ENCODE data around the gene CPED1. TPM values are rescaled to one million over a fixed set of nuclear protein-coding genes. Genes with fewer than 3 reads are reported as not detected.

Gene CPED1
- total RNA-seq, 1 experiment from 2014 or later = 0.44 TPM

DNA sequence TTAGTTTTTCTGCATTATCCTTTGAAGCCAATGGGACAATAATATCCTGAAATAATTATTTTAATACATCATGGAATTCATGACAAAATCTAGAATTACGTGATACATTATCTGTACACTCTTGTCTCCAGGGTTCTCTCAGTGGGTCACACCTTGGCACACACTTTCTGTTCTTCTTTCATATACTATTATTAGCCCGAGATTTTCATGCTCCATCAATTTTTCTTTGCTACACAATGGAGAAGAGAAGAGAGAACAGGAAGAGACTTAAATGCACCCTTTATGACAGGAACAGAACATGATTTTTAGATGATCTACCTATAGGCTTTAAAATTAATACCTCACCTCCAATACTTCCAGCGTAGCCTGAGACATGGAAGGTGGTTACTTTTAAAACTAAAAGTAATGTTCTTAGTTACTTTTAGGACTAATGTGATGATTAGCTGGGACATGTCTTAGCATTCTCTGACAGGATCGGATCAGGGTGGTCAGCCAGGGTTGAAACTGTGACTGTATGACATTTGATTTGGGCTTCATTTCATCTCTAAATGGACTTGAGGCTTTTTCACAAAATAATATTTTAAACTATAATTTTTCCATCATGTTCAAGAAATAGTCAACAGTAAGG is 192.0 kb downstream of the CPED1 start:
- ChIA-PET POLR2A (no interaction called here), CTCF (no interaction called here)
- Mint-ChIP-seq H3K4me1 (no peaks in the 10 kb centered on the region), H3K27me3 (ENCODE audit: low read depth) (no peaks in the 10 kb centered on the region), H3K4me3 (no peak overlapping the region), H3K36me3 (no peaks in the 10 kb centered on the region), H3K9me3 (no peaks in the 10 kb centered on the region), H3K27ac (no peak overlapping the region)
- TF ChIP-seq ZNF219 (CRISPR knock-in tag; IDR thresholded peaks at IDR 0.05; ENCODE audit: borderline replicate concordance) = no peak
- TF ChIP-seq MYBL2 (CRISPR knock-in tag; IDR thresholded peaks at IDR 0.05) = no peak
- TF ChIP-seq TEAD1 (CRISPR knock-in tag; IDR thresholded peaks at IDR 0.05) = no peak
- TF ChIP-seq, protein P1, sequence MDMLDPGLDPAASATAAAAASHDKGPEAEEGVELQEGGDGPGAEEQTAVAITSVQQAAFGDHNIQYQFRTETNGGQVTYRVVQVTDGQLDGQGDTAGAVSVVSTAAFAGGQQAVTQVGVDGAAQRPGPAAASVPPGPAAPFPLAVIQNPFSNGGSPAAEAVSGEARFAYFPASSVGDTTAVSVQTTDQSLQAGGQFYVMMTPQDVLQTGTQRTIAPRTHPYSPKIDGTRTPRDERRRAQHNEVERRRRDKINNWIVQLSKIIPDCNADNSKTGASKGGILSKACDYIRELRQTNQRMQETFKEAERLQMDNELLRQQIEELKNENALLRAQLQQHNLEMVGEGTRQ (CRISPR knock-in tag; IDR thresholded peaks at IDR 0.05) = no peak
- TF ChIP-seq TCF7 (CRISPR knock-in tag; IDR thresholded peaks at IDR 0.05; ENCODE audit: low read depth) = no peak
- TF ChIP-seq FOXK1 (CRISPR knock-in tag; IDR thresholded peaks at IDR 0.05) = no peak
- no peak for TF ChIP-seq GABPB1 (CRISPR knock-in tag; IDR thresholded peaks at IDR 0.05)
- no peak for TF ChIP-seq ESRRA (CRISPR knock-in tag; IDR thresholded peaks at IDR 0.05; ENCODE audit: borderline replicate concordance)
- no peak for TF ChIP-seq JAZF1 (CRISPR knock-in tag; IDR thresholded peaks at IDR 0.05)
- TF ChIP-seq, protein P2, sequence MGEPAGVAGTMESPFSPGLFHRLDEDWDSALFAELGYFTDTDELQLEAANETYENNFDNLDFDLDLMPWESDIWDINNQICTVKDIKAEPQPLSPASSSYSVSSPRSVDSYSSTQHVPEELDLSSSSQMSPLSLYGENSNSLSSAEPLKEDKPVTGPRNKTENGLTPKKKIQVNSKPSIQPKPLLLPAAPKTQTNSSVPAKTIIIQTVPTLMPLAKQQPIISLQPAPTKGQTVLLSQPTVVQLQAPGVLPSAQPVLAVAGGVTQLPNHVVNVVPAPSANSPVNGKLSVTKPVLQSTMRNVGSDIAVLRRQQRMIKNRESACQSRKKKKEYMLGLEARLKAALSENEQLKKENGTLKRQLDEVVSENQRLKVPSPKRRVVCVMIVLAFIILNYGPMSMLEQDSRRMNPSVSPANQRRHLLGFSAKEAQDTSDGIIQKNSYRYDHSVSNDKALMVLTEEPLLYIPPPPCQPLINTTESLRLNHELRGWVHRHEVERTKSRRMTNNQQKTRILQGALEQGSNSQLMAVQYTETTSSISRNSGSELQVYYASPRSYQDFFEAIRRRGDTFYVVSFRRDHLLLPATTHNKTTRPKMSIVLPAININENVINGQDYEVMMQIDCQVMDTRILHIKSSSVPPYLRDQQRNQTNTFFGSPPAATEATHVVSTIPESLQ (CRISPR knock-in tag; IDR thresholded peaks at IDR 0.05) = no peak
- TF ChIP-seq SMAD4 (CRISPR knock-in tag; IDR thresholded peaks at IDR 0.05) = no peak
- no peak for TF ChIP-seq TP53 (CRISPR knock-in tag; IDR thresholded peaks at IDR 0.05)
- TF ChIP-seq FOXJ3 (CRISPR knock-in tag; IDR thresholded peaks at IDR 0.05; ENCODE audit: borderline replicate concordance) = no peak
- TF ChIP-seq, protein P3, sequence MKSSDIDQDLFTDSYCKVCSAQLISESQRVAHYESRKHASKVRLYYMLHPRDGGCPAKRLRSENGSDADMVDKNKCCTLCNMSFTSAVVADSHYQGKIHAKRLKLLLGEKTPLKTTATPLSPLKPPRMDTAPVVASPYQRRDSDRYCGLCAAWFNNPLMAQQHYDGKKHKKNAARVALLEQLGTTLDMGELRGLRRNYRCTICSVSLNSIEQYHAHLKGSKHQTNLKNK (CRISPR knock-in tag; IDR thresholded peaks at IDR 0.05) = no peak
- TF ChIP-seq, protein P4, sequence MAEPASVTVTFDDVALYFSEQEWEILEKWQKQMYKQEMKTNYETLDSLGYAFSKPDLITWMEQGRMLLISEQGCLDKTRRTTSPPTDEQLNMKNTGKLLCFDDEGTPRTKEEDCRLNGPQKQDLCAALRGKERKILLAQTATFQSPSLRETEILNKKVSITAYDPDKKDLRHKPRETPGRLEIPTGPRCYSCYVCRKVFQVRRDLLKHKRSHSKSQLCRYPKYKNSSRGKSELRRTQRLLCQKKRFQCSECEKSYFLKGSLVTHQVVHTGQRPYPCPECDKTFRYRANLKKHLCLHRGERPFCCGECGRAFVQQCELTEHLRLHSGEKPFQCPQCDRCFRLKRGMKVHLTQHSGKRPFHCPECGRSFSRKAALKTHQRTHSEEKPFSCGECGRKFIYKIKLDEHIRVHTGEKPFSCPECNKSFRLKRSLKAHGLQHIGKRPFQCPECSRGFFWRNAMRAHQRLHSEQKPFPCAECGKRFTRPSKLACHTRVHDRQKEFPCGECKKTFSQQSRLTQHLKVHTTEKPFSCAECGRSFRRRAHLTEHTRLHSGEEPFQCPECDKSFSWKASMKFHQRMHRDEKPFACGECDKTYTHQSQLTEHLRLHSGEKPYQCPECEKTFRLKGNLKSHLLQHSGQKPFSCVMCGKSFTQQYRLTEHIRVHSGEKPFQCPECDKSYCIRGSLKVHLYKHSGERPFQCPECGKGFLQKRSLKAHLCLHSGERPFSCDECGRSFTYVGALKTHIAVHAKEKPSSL (CRISPR knock-in tag; conservative IDR thresholded peaks at IDR 0.05) = no peak
- TF ChIP-seq SMAD3 (CRISPR knock-in tag; IDR thresholded peaks at IDR 0.05; ENCODE audit: borderline replicate concordance) = no peak
- ATAC-seq (no peak), DNase-seq (ENCODE audit: low spot score) (no peak)

DNA sequence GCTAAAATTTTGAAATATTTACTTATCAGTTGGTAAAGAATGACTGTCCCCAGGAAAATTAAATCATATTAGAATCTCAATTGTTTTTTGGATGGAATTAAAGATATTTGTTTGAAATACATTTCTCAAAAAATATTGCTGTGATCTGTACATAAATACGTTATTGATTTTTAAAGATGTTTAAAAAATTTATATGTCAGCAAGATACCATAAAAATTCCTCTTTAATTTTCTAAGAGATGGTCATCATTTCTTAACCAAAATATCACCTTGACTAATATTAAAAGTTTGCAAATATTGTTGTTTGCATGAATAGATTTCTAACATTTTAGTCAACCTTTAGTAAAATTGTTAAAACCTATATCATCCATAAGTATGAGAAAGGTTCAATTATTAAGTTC is 192.8 kb downstream of the CPED1 start:
- Mint-ChIP-seq H3K36me3 (no peaks in the 10 kb centered on the region), H3K9me3 (no peaks in the 10 kb centered on the region), H3K4me1 (no peaks in the 10 kb centered on the region), H3K27me3 (ENCODE audit: low read depth) (no peaks in the 10 kb centered on the region), H3K27ac (no peak overlapping the region), H3K4me3 (no peak overlapping the region)
- ChIA-PET CTCF (no interaction called here), POLR2A (no interaction called here)
- ATAC-seq (no peak), DNase-seq (ENCODE audit: low spot score) (no peak)
- no peak for TF ChIP-seq NFYB (CRISPR knock-in tag; conservative IDR thresholded peaks at IDR 0.05; ENCODE audit: low read depth)

- Mint-ChIP-seq H3K36me3 (no peaks in the 10 kb centered on the region), H3K27me3 (ENCODE audit: low read depth) (no peaks in the 10 kb centered on the region), H3K4me3 (no peak overlapping the region), H3K9me3 (no peaks in the 10 kb centered on the region), H3K4me1 (no peaks in the 10 kb centered on the region), H3K27ac (no peak overlapping the region)
- DNase-seq (ENCODE audit: low spot score) (no peak), ATAC-seq (no peak)
- ChIA-PET CTCF (interaction anchor here (0.7 kb wide), 1 partner anchor 158 kb away, joined by 3 read pairs; no protein-coding TSS in a partner anchor), POLR2A (no interaction called here)
- TF ChIP-seq, protein P1 (CRISPR knock-in tag; IDR thresholded peaks at IDR 0.05) = no peak
- TF ChIP-seq, protein P5, sequence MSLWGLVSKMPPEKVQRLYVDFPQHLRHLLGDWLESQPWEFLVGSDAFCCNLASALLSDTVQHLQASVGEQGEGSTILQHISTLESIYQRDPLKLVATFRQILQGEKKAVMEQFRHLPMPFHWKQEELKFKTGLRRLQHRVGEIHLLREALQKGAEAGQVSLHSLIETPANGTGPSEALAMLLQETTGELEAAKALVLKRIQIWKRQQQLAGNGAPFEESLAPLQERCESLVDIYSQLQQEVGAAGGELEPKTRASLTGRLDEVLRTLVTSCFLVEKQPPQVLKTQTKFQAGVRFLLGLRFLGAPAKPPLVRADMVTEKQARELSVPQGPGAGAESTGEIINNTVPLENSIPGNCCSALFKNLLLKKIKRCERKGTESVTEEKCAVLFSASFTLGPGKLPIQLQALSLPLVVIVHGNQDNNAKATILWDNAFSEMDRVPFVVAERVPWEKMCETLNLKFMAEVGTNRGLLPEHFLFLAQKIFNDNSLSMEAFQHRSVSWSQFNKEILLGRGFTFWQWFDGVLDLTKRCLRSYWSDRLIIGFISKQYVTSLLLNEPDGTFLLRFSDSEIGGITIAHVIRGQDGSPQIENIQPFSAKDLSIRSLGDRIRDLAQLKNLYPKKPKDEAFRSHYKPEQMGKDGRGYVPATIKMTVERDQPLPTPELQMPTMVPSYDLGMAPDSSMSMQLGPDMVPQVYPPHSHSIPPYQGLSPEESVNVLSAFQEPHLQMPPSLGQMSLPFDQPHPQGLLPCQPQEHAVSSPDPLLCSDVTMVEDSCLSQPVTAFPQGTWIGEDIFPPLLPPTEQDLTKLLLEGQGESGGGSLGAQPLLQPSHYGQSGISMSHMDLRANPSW (CRISPR knock-in tag; conservative IDR thresholded peaks at IDR 0.05; ENCODE audit: low read depth) = no peak
- TF ChIP-seq, protein P6, sequence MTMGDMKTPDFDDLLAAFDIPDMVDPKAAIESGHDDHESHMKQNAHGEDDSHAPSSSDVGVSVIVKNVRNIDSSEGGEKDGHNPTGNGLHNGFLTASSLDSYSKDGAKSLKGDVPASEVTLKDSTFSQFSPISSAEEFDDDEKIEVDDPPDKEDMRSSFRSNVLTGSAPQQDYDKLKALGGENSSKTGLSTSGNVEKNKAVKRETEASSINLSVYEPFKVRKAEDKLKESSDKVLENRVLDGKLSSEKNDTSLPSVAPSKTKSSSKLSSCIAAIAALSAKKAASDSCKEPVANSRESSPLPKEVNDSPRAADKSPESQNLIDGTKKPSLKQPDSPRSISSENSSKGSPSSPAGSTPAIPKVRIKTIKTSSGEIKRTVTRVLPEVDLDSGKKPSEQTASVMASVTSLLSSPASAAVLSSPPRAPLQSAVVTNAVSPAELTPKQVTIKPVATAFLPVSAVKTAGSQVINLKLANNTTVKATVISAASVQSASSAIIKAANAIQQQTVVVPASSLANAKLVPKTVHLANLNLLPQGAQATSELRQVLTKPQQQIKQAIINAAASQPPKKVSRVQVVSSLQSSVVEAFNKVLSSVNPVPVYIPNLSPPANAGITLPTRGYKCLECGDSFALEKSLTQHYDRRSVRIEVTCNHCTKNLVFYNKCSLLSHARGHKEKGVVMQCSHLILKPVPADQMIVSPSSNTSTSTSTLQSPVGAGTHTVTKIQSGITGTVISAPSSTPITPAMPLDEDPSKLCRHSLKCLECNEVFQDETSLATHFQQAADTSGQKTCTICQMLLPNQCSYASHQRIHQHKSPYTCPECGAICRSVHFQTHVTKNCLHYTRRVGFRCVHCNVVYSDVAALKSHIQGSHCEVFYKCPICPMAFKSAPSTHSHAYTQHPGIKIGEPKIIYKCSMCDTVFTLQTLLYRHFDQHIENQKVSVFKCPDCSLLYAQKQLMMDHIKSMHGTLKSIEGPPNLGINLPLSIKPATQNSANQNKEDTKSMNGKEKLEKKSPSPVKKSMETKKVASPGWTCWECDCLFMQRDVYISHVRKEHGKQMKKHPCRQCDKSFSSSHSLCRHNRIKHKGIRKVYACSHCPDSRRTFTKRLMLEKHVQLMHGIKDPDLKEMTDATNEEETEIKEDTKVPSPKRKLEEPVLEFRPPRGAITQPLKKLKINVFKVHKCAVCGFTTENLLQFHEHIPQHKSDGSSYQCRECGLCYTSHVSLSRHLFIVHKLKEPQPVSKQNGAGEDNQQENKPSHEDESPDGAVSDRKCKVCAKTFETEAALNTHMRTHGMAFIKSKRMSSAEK (CRISPR knock-in tag; IDR thresholded peaks at IDR 0.05; ENCODE audit: borderline replicate concordance) = no peak
Measured at GRCh38 chr7:121182281-121182680, 193.8 kb downstream of the CPED1 start.

All from WTC11 (cell line).